ENCODE data around the gene IRAK1.

- no peak for TF ChIP-seq POLR2A (IDR thresholded peaks at IDR 0.05)
- no peak for TF ChIP-seq CTCF (IDR thresholded peaks at IDR 0.05)
Observed at GRCh38 chrX:153974003-153974725, 45.5 kb downstream of the IRAK1 start.
